GOT3 (cell line): ENCODE results near the gene IFNA5.

Source experiments
- DNase-seq: peaks from one replicate; lab custom pipeline; 2025; ENCODE audit warnings: mixed read lengths; lab: John Stamatoyannopoulos, UW

IFNA5 gene

GRCh38 chr9:21294364-21294774 is 10.7 kb downstream of the IFNA5 start:
- DNase-seq = no peak

GRCh38 chr9:21289848-21290247 is 15.3 kb downstream of the IFNA5 start:
- DNase-seq = no peak

- DNase-seq = no peak
Measured at GRCh38 chr9:21287280-21287679, 17.8 kb downstream of the IFNA5 start.

- DNase-seq = no peak
Measured at GRCh38 chr9:21286659-21287058, 18.5 kb downstream of the IFNA5 start.

- no peak for DNase-seq
Measured at GRCh38 chr9:21286099-21286498, 19.0 kb downstream of the IFNA5 start.

- DNase-seq = no peak
Measured at GRCh38 chr9:21281275-21281674, 23.8 kb downstream of the IFNA5 start.

GRCh38 chr9:21268347-21268657 is 36.8 kb downstream of the IFNA5 start:
- no peak for DNase-seq

GRCh38 chr9:21267485-21268346 is 37.4 kb downstream of the IFNA5 start:
- no peak for DNase-seq

GRCh38 chr9:21266733-21267484 is 38.2 kb downstream of the IFNA5 start:
- no peak for DNase-seq

GRCh38 chr9:21265421-21266189 is 39.5 kb downstream of the IFNA5 start:
- no peak for DNase-seq

GRCh38 chr9:21255538-21256212 is 49.4 kb downstream of the IFNA5 start:
- no peak for DNase-seq
